DND-41 (cell line): ENCODE results near the gene RTKN2.

ENCODE experiments used
- ATAC-seq: fragments of 200-7000 bp; cut with Tn5 transposase; 3 replicates; pipeline ENCODE4 v1.9.1; 2021; ENCODE audit warnings: low read depth; ENCODE audit not compliant: insufficient read depth
- DNase-seq: peaks from one replicate; pipeline ENCODE4 v3.0.0-alpha.2; 2020
- H2AFZ ChIP-seq: 2 replicates; pipeline ENCODE4 v1.6.0; 2012; ENCODE audit warnings: low read depth, low read length
- H3K27ac ChIP-seq: 2 replicates; pipeline ENCODE4 v1.5.1; 2012; ENCODE audit warnings: low read length, inconsistent platforms
- H3K27me3 ChIP-seq: fragments of 200-600 bp; sonication (generic); 2 replicates; pipeline ENCODE4 v1.6.0; 2012; ENCODE audit warnings: low read length, mild to moderate bottlenecking, inconsistent platforms; ENCODE audit not compliant: insufficient read depth, poor library complexity
- H3K36me3 ChIP-seq: 2 replicates; pipeline ENCODE4 v1.5.1; 2012; ENCODE audit warnings: low read length, inconsistent platforms; ENCODE audit not compliant: insufficient read depth
- H3K4me1 ChIP-seq: 2 replicates; pipeline ENCODE4 v1.5.1; 2012; ENCODE audit warnings: mild to moderate bottlenecking, low read length; ENCODE audit not compliant: insufficient read depth
- H3K4me2 ChIP-seq: 2 replicates; pipeline ENCODE4 v1.6.0; 2012; ENCODE audit warnings: mild to moderate bottlenecking, moderate library complexity, low read length, inconsistent platforms; ENCODE audit not compliant: insufficient read depth
- H3K4me3 ChIP-seq, 2 experiments: fragments of 200-600 bp in 1 of 2; shearing (Covaris generic) in 1 of 2; 2 replicates each; pipeline ENCODE4 v1.5.1; 2012 to 2016; ENCODE audit warnings: inconsistent platforms in 2 of 2, low read length in 2 of 2, mild to moderate bottlenecking in 2 of 2, low read depth in 1 of 2, moderate library complexity in 1 of 2
- H3K79me2 ChIP-seq: 2 replicates; pipeline ENCODE4 v1.6.0; 2012; ENCODE audit warnings: low read length, inconsistent platforms; ENCODE audit not compliant: insufficient read depth
- H3K9ac ChIP-seq: 2 replicates; pipeline ENCODE4 v1.6.0; 2012; ENCODE audit warnings: low read depth, mild to moderate bottlenecking, inconsistent platforms, low read length, moderate library complexity
- H3K9me3 ChIP-seq: 2 replicates; pipeline ENCODE4 v1.5.1; 2012; ENCODE audit warnings: low read length, moderate library complexity, mild to moderate bottlenecking, inconsistent platforms; ENCODE audit not compliant: insufficient read depth, severe bottlenecking
- H4K20me1 ChIP-seq: 2 replicates; pipeline ENCODE4 v1.6.0; 2012; ENCODE audit warnings: low read length; ENCODE audit not compliant: insufficient read depth
- CTCF ChIP-seq: IDR thresholded peaks from 2 replicates; pipeline ENCODE4 v1.5.1; 2012; ENCODE audit warnings: borderline replicate concordance, low read length, moderate library complexity, mild to moderate bottlenecking; ENCODE audit not compliant: poor library complexity, severe bottlenecking; ENCODE audit errors: extremely low read depth
- EZH2 ChIP-seq: IDR thresholded peaks from 3 replicates; pipeline ENCODE4 v1.6.1; 2012; ENCODE audit warnings: borderline replicate concordance, low read depth, mild to moderate bottlenecking, moderate library complexity, low read length, inconsistent platforms; ENCODE audit not compliant: severe bottlenecking

The RTKN2 gene

DNA sequence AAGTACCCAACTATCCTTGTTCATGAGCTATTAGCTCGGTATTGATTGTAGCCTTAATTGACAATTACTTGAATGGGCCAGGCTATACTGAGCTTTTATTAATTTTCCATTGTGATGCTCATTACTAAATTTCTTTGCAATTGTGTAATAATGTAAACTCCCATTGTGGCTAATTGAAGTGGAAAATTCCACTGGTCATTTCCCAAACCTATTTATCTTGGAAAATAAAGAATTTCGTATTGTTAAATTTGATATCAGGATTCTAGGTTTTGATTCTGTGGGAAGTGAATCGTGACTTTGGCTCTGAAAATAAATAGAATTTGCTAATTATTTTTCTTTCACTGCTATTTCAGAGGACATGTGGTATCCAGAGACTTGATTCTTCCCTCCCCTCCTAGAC is 111.0 kb downstream of the RTKN2 start:
- Histone ChIP-seq H3K4me2 (no peak overlapping the region), H3K4me1 (no peaks in the 10 kb centered on the region), H3K4me3 (no peak overlapping the region), H3K9me3 (no peaks in the 10 kb centered on the region), H4K20me1 (no peaks in the 10 kb centered on the region), H2AFZ (no peak overlapping the region), H3K9ac (no peak overlapping the region), H3K27me3 (no peaks in the 10 kb centered on the region), H3K27ac (no peak overlapping the region), H3K79me2 (no peaks in the 10 kb centered on the region), H3K36me3 (no peaks in the 10 kb centered on the region)
- TF ChIP-seq EZH2, result no peak
- TF ChIP-seq CTCF, result no peak
- no peak for ATAC-seq
- no peak for DNase-seq

GRCh38 chr10:62155054-62155680 is 113.5 kb downstream of the RTKN2 start:
- TF ChIP-seq CTCF, result no peak
- TF ChIP-seq EZH2, result no peak
- H4K20me1 ChIP-seq, result no peaks in the 10 kb centered on the region
- H3K27ac ChIP-seq, result no peak overlapping the region
- no peak overlapping the region for H3K4me2 ChIP-seq
- no peaks in the 10 kb centered on the region for H3K36me3 ChIP-seq
- DNase-seq (no peak), ATAC-seq (no peak)
- no peaks in the 10 kb centered on the region for H3K79me2 ChIP-seq
- no peak overlapping the region for H3K9ac ChIP-seq
- no peaks in the 10 kb centered on the region for H3K9me3 ChIP-seq
- no peaks in the 10 kb centered on the region for H3K27me3 ChIP-seq
- H3K4me3 ChIP-seq, result no peak overlapping the region
- no peak overlapping the region for H2AFZ ChIP-seq
- H3K4me1 ChIP-seq, result no peaks in the 10 kb centered on the region

GRCh38 chr10:62154231-62154630 is 114.4 kb downstream of the RTKN2 start:
- no peak for ATAC-seq
- Histone ChIP-seq H3K9ac (no peak overlapping the region), H2AFZ (no peak overlapping the region), H3K4me3 (no peak overlapping the region), H3K9me3 (no peaks in the 10 kb centered on the region), H3K27ac (no peak overlapping the region), H3K4me2 (no peak overlapping the region), H3K4me1 (no peaks in the 10 kb centered on the region), H3K27me3 (no peaks in the 10 kb centered on the region), H4K20me1 (no peaks in the 10 kb centered on the region), H3K36me3 (no peaks in the 10 kb centered on the region), H3K79me2 (no peaks in the 10 kb centered on the region)
- DNase-seq, result no peak
- TF ChIP-seq EZH2 (no peak), CTCF (no peak)
